Measurements from ENCODE around the gene DCAF8L1. TPM values are rescaled to one million over a fixed set of nuclear protein-coding genes. Genes with fewer than 3 reads are reported as not detected.
A peak's percentile ranks its signal among the peaks of the same experiment; 100 is the strongest.
"Not testable (repeated sequence)": the region's sequence is repeated elsewhere in the genome, so short reads cannot be mapped to it uniquely, and the experiment has no call there.

Gene DCAF8L1
- not detected in 2 replicates for total RNA-seq

GRCh38 chrX:27981349-27981748 lies at the start of gene DCAF8L1:
Gene DCAF8L1 (minus strand): TSS chrX:27981449. CDS start chrX:27981334, 115 bp downstream.
- DNase-seq (ENCODE audit: low read depth, low spot score): no peak

GRCh38 chrX:28022371-28022770 lies 41.1 kb upstream of the DCAF8L1 start:
- DNase-seq (ENCODE audit: low read depth, low spot score): no peak

- DNase-seq (ENCODE audit: low read depth, low spot score): no peak
Measured at GRCh38 chrX:28016823-28017222, 35.6 kb upstream of the DCAF8L1 start.

GRCh38 chrX:28015993-28016392 lies 34.7 kb upstream of the DCAF8L1 start:
- no peak for DNase-seq (ENCODE audit: low read depth, low spot score)

GRCh38 chrX:28010875-28011274 lies 29.6 kb upstream of the DCAF8L1 start:
- DNase-seq (ENCODE audit: low read depth, low spot score): no peak

- no peak for DNase-seq (ENCODE audit: low read depth, low spot score)
Measured at GRCh38 chrX:27998666-27999065, 17.4 kb upstream of the DCAF8L1 start.

GRCh38 chrX:27997622-27998021 lies 16.4 kb upstream of the DCAF8L1 start:
- DNase-seq (ENCODE audit: low read depth, low spot score): no peak

- DNase-seq (ENCODE audit: low read depth, low spot score): no peak
Measured at GRCh38 chrX:27996132-27996531, 14.9 kb upstream of the DCAF8L1 start.

GRCh38 chrX:27995611-27996010 lies 14.4 kb upstream of the DCAF8L1 start:
- no peak for DNase-seq (ENCODE audit: low read depth, low spot score)

- DNase-seq (ENCODE audit: low read depth, low spot score): no peak
Measured at GRCh38 chrX:27987862-27988646, 6.8 kb upstream of the DCAF8L1 start.

GRCh38 chrX:27976934-27977333 lies 4.3 kb downstream of the DCAF8L1 start:
- not testable (repeated sequence) for DNase-seq (ENCODE audit: low read depth, low spot score)

- no peak for DNase-seq (ENCODE audit: low read depth, low spot score)
Measured at GRCh38 chrX:27976284-27976683, 5.0 kb downstream of the DCAF8L1 start.

- no peak for DNase-seq (ENCODE audit: low read depth, low spot score)
Measured at GRCh38 chrX:27968878-27969277, 12.4 kb downstream of the DCAF8L1 start.

GRCh38 chrX:27968352-27968751 lies 12.9 kb downstream of the DCAF8L1 start:
- no peak for DNase-seq (ENCODE audit: low read depth, low spot score)

- DNase-seq (ENCODE audit: low read depth, low spot score): peak; percentile 22
Measured at GRCh38 chrX:27966955-27967354, 14.3 kb downstream of the DCAF8L1 start.

- no peak for DNase-seq (ENCODE audit: low read depth, low spot score)
Measured at GRCh38 chrX:27966492-27966891, 14.8 kb downstream of the DCAF8L1 start.

- DNase-seq (ENCODE audit: low read depth, low spot score): not testable (repeated sequence)
Measured at GRCh38 chrX:27965348-27965747, 15.9 kb downstream of the DCAF8L1 start.

- no peak for DNase-seq (ENCODE audit: low read depth, low spot score)
Measured at GRCh38 chrX:27964432-27964831, 16.8 kb downstream of the DCAF8L1 start.

GRCh38 chrX:27960410-27960809 lies 20.8 kb downstream of the DCAF8L1 start:
- DNase-seq (ENCODE audit: low read depth, low spot score): not testable (repeated sequence)

GRCh38 chrX:27953171-27953570 lies 28.1 kb downstream of the DCAF8L1 start:
- DNase-seq (ENCODE audit: low read depth, low spot score): no peak

GRCh38 chrX:27933361-27933760 lies 47.9 kb downstream of the DCAF8L1 start:
- no peak for DNase-seq (ENCODE audit: low read depth, low spot score)
